H1 (cell line): Measurements from ENCODE around the gene SLC2A13. TPM values are rescaled to one million over a fixed set of nuclear protein-coding genes. Genes with fewer than 3 reads are reported as not detected.

Experiments
- CTCF ChIA-PET: fragments of 300-600 bp; sonication (Branson Sonifier 250); formaldehyde crosslinking; loops from one replicate; lab custom pipeline; 2021; ENCODE audit not compliant: partially characterized antibody; lab: Charles Lee
- POLR2A ChIA-PET: fragments of 300-600 bp; sonication (Branson Sonifier 250); formaldehyde crosslinking; loops from one replicate; lab custom pipeline; 2021; ENCODE audit warnings: inconsistent platforms; ENCODE audit not compliant: partially characterized antibody; lab: Charles Lee
- DNase-seq, 2 experiments: peaks; one replicate each; pipeline versions ENCODE4 v3.0.0 to v3.0.0-alpha.2; 2010 to 2022; ENCODE audit warnings: low spot score in 2 of 2, low read depth in 1 of 2, mixed read lengths in 1 of 2
- FAIRE-seq: peaks from 2 replicates; lab custom pipeline; 2011; peaks lifted over from hg19 to GRCh38; lab: Jason Lieb, UNC
- H2AFZ ChIP-seq: 2 replicates; pipeline ENCODE4 v1.8.1; 2012; ENCODE audit warnings: low read length, inconsistent platforms
- H2AK5ac ChIP-seq: 2 replicates; pipeline ENCODE4 v1.6.1; 2013; ENCODE audit warnings: low read depth, low read length
- H2BK120ac ChIP-seq: replicated peaks from 2 replicates; pipeline ENCODE3; 2013; ENCODE audit warnings: low read depth, low read length, inconsistent platforms
- H2BK12ac ChIP-seq: 2 replicates; pipeline ENCODE4 v1.6.1; 2013; ENCODE audit warnings: low read depth, low read length
- H2BK15ac ChIP-seq: 2 replicates; pipeline ENCODE4 v1.6.1; 2013; ENCODE audit warnings: low read length
- H2BK20ac ChIP-seq: 2 replicates; pipeline ENCODE4 v1.6.1; 2013; ENCODE audit warnings: low read length
- H2BK5ac ChIP-seq: 2 replicates; pipeline ENCODE4 v1.6.1; 2013; ENCODE audit warnings: low read depth, low read length
- H3K14ac ChIP-seq: 2 replicates; pipeline ENCODE4 v1.6.1; 2013; ENCODE audit warnings: inconsistent platforms; ENCODE audit not compliant: insufficient read length
- H3K18ac ChIP-seq: 2 replicates; pipeline ENCODE4 v1.6.1; 2013; ENCODE audit warnings: low read length; ENCODE audit errors: extremely low read depth
- H3K23ac ChIP-seq: 2 replicates; pipeline ENCODE4 v1.6.1; 2013; ENCODE audit warnings: inconsistent platforms; ENCODE audit not compliant: insufficient read length
- H3K23me2 ChIP-seq: 2 replicates; pipeline ENCODE4 v1.6.1; 2013; ENCODE audit warnings: low read depth, low read length
- H3K27ac ChIP-seq: 2 replicates; pipeline ENCODE4 v1.6.1; 2011; ENCODE audit warnings: low read depth, low read length, inconsistent platforms
- H3K27me3 ChIP-seq, 4 experiments: replicated peaks in 1 of 4; 1 replicate in 1 of 4; 2 replicates in 3 of 4; pipeline versions ENCODE4 v1.6.1 to v1.8.1; 2011 to 2013; ENCODE audit warnings: low read length in 3 of 4, mild to moderate bottlenecking in 3 of 4, inconsistent platforms in 2 of 4, mixed read lengths in 2 of 4, moderate library complexity in 1 of 4; ENCODE audit not compliant: control insufficient read depth in 3 of 4, insufficient read depth in 3 of 4; ENCODE audit errors: extremely low read depth in 1 of 4
- H3K36me3 ChIP-seq, 4 experiments: 2 replicates each; pipeline versions ENCODE4 v1.6.1 to v1.8.1; 2011 to 2013; ENCODE audit warnings: mild to moderate bottlenecking in 4 of 4, low read length in 3 of 4, moderate library complexity in 2 of 4, control low read depth in 1 of 4, inconsistent platforms in 1 of 4; ENCODE audit not compliant: insufficient read depth in 4 of 4, control insufficient read depth in 2 of 4
- H3K4ac ChIP-seq: replicated peaks from 2 replicates; pipeline ENCODE3; 2013; ENCODE audit warnings: low read length, low read depth, mixed read lengths, inconsistent platforms; ENCODE audit not compliant: insufficient read length
- H3K4me1 ChIP-seq, 4 experiments: replicated peaks in 1 of 4; 1 replicate in 1 of 4; 2 replicates in 3 of 4; pipeline versions ENCODE4 v1.6.1 to v1.8.1; 2011 to 2013; ENCODE audit warnings: low read length in 3 of 4, inconsistent platforms in 2 of 4, mixed read lengths in 1 of 4; ENCODE audit not compliant: insufficient read depth in 4 of 4, control insufficient read depth in 3 of 4
- H3K4me2 ChIP-seq, 2 experiments: 2 replicates each; pipeline versions ENCODE4 v1.6.1 to v1.8.1; 2011 to 2013; ENCODE audit warnings: low read depth in 2 of 2, low read length in 2 of 2, control low read depth in 1 of 2, inconsistent platforms in 1 of 2, mild to moderate bottlenecking in 1 of 2; ENCODE audit not compliant: insufficient read depth in 1 of 2
- H3K4me3 ChIP-seq, 4 experiments: fragments of 200-600, 300-600 bp in 1 of 4; sonication (generic), shearing (Covaris generic), sonication (Bioruptor Twin) in 1 of 4; 2 replicates each; pipeline versions ENCODE4 v1.5.1 to v1.8.1; 2011 to 2016; ENCODE audit warnings: low read length in 4 of 4, low read depth in 3 of 4, control low read depth in 2 of 4, inconsistent platforms in 2 of 4, mild to moderate bottlenecking in 2 of 4, mixed read lengths in 1 of 4, moderate library complexity in 1 of 4; ENCODE audit not compliant: insufficient read depth in 2 of 4; ENCODE audit errors: extremely low read depth in 1 of 4
- H3K56ac ChIP-seq: replicated peaks from 2 replicates; pipeline ENCODE3; 2013; ENCODE audit warnings: low read depth, mild to moderate bottlenecking, mixed read lengths, low read length, inconsistent platforms; ENCODE audit not compliant: insufficient read length
- H3K79me1 ChIP-seq: 2 replicates; pipeline ENCODE4 v1.6.1; 2013; ENCODE audit warnings: low read depth, low read length, control low read depth
- H3K79me2 ChIP-seq, 2 experiments: 2 replicates each; pipeline versions ENCODE4 v1.6.1 to v1.8.1; 2012 to 2013; ENCODE audit warnings: low read length in 2 of 2, mild to moderate bottlenecking in 2 of 2, inconsistent platforms in 1 of 2; ENCODE audit not compliant: insufficient read depth in 2 of 2, control insufficient read depth in 1 of 2
- H3K9ac ChIP-seq, 4 experiments: replicated peaks in 1 of 4; 1 replicate in 1 of 4; 2 replicates in 3 of 4; pipeline versions ENCODE4 v1.6.1 to v1.8.1; 2011 to 2013; ENCODE audit warnings: low read depth in 3 of 4, low read length in 3 of 4, control low read depth in 2 of 4, mild to moderate bottlenecking in 2 of 4, moderate library complexity in 2 of 4, inconsistent platforms in 1 of 4; ENCODE audit errors: extremely low read depth in 1 of 4
- H3K9me3 ChIP-seq, 2 experiments: 2 replicates each; pipeline versions ENCODE4 v1.6.1 to v1.8.1; 2012 to 2013; ENCODE audit warnings: mild to moderate bottlenecking in 2 of 2, moderate library complexity in 2 of 2, control low read depth in 1 of 2, inconsistent platforms in 1 of 2, low read depth in 1 of 2, low read length in 1 of 2, mixed read lengths in 1 of 2; ENCODE audit not compliant: insufficient read depth in 2 of 2
- H4K20me1 ChIP-seq, 2 experiments: replicated peaks in 1 of 2; 2 replicates each; pipeline versions ENCODE3 to v1.8.1; 2011 to 2013; ENCODE audit warnings: inconsistent platforms in 2 of 2, low read length in 2 of 2, mild to moderate bottlenecking in 1 of 2; ENCODE audit not compliant: insufficient read depth in 2 of 2, control insufficient read depth in 1 of 2
- H4K5ac ChIP-seq: 2 replicates; pipeline ENCODE4 v1.6.1; 2013; ENCODE audit warnings: low read length, low read depth, mixed read lengths, inconsistent platforms; ENCODE audit not compliant: insufficient read length
- H4K8ac ChIP-seq: 2 replicates; pipeline ENCODE4 v1.8.0; 2013; ENCODE audit warnings: mild to moderate bottlenecking, moderate library complexity, low read length, inconsistent platforms; ENCODE audit not compliant: insufficient read depth; ENCODE audit errors: extremely low read depth
- H4K91ac ChIP-seq: replicated peaks from 2 replicates; pipeline ENCODE3; 2013; ENCODE audit warnings: low read length, mixed read lengths, inconsistent platforms; ENCODE audit not compliant: insufficient read length
- CHD2 ChIP-seq: IDR thresholded peaks from 2 replicates; pipeline ENCODE4 v1.6.1; 2012; ENCODE audit warnings: low read length, improper control_type of control experiment
- RAD21 ChIP-seq, 2 experiments: IDR thresholded peaks in 1 of 2; conservative IDR thresholded peaks in 1 of 2; 2 replicates each; pipeline ENCODE4 v1.6.1; 2011; ENCODE audit warnings: low read depth in 2 of 2, low read length in 2 of 2, improper control_type of control experiment in 1 of 2, inconsistent platforms in 1 of 2, mild to moderate bottlenecking in 1 of 2, moderate library complexity in 1 of 2
- TEAD4 ChIP-seq: IDR thresholded peaks from 2 replicates; pipeline ENCODE4 v1.6.1; 2012; ENCODE audit warnings: low read depth, low read length, inconsistent platforms, mixed read lengths
- YY1 ChIP-seq: IDR thresholded peaks from 2 replicates; pipeline ENCODE4 v1.6.1; 2011; ENCODE audit warnings: low read depth, mild to moderate bottlenecking, low read length
- polyA plus RNA-seq, 7 experiments: library from polyadenylated mRNA; depleted of rRNA in 3 of 7; stranded (reverse) in 5 of 7; unstranded in 2 of 7; fragments of >200 nt in 5 of 7; fragments of 200-250 nt in 2 of 7; gene quantifications; 1 replicate in 5 of 7; 2 replicates in 1 of 7; 4 replicates in 1 of 7; pipeline versions ENCODE4 v1.2.1 to v1.2.3, GENCODE V29; 2011 to 2013; ENCODE audit warnings: missing spikeins in 2 of 7, mixed read lengths in 2 of 7
- total RNA-seq: library from RNA; stranded (reverse); fragmentation: NEBNext Ultra II Directional; extraction: Animal tissue kit (Norgen Biotek cat#: 25700); gene quantifications from 2 replicates; pipeline ENCODE4 v1.2.1, GENCODE V29; 2021

The SLC2A13 gene
- total and polyA plus RNA-seq, 2 of the 8 experiments (the other 6 are each of a cell fraction or from before 2014, with no cell fraction given): 2.8 to 9.6 TPM

GRCh38 chr12:40044396-40044795 lies 61.5 kb downstream of the SLC2A13 start:
- H3K9ac ChIP-seq: no peak overlapping the region
- H2BK12ac ChIP-seq: no peak overlapping the region
- TF ChIP-seq RAD21 (IDR thresholded peaks at IDR 0.05 in 1 of 2, conservative IDR thresholded peaks at IDR 0.05 in 1 of 2; ENCODE audit: low read depth in 2 of 2, low read length in 2 of 2) (no peak), TEAD4 (no peak), CHD2 (no peak), YY1 (no peak)
- no peaks in the 10 kb centered on the region for H4K20me1 ChIP-seq
- FAIRE-seq: no peak
- H4K91ac ChIP-seq: no peak overlapping the region
- no peak overlapping the region for H2BK15ac ChIP-seq
- CTCF ChIA-PET: no interaction called here
- H3K4me2 ChIP-seq: no peak overlapping the region
- H3K79me1 ChIP-seq: no peaks in the 10 kb centered on the region
- no peak overlapping the region for H2BK20ac ChIP-seq
- no peak overlapping the region for H4K8ac ChIP-seq
- H2AFZ ChIP-seq: no peak overlapping the region
- H3K4me1 ChIP-seq: no peaks in the 10 kb centered on the region
- no peak overlapping the region for H3K4me3 ChIP-seq
- no peak overlapping the region for H2BK120ac ChIP-seq
- no peak for DNase-seq
- H3K14ac ChIP-seq: no peak overlapping the region
- no peak overlapping the region for H2BK5ac ChIP-seq
- H3K27ac ChIP-seq: no peak overlapping the region
- H3K9me3 ChIP-seq: no peaks in the 10 kb centered on the region
- H3K4ac ChIP-seq: no peak overlapping the region
- H3K18ac ChIP-seq: no peak overlapping the region
- no peak overlapping the region for H2AK5ac ChIP-seq
- POLR2A ChIA-PET: no interaction called here
- H3K79me2 ChIP-seq: no peaks in the 10 kb centered on the region
- no peaks in the 10 kb centered on the region for H3K23me2 ChIP-seq
- no peaks in the 10 kb centered on the region for H3K27me3 ChIP-seq
- H4K5ac ChIP-seq: no peak overlapping the region
- no peaks in the 10 kb centered on the region for H3K36me3 ChIP-seq
- H3K23ac ChIP-seq: no peak overlapping the region
- no peak overlapping the region for H3K56ac ChIP-seq
